HG02759 (cell line): ENCODE results near the gene RERE.
"Not testable (repeated sequence)": the region's sequence is repeated elsewhere in the genome, so short reads cannot be mapped to it uniquely, and the experiment has no call there.

Experiments used
- ATAC-seq: cut with Tn5 transposase; IDR thresholded peaks from one replicate; pipeline ENCODE4 v1.9.1; 2021; ENCODE audit warnings: mild to moderate bottlenecking, moderate library complexity; ENCODE audit not compliant: unreplicated experiment

RERE gene

DNA sequence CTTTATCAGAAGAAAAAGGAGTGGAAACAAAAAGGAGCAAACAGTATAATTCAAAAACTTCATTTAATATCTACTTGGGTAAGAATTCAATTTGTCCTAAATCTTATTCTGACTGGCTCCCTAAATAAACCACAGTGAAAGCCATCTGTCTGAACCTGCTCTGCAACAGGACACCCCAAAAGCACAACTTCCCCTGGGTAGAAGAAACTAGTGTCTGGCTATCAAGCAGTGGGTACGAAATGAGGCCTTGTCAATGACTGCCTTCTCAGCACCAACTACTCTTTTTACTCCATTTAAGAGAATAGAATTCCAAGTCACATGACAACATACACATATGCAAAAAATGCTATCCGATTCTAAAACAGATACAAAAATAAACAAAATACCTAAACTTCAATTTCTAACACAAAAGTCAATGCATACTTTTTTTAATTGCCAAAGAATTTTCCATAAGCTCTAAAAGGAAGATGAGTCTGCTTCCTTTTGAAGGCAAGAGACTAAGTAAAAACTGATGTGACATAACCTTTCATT, 292.7 kb downstream of the RERE start:
- no peak for ATAC-seq

DNA sequence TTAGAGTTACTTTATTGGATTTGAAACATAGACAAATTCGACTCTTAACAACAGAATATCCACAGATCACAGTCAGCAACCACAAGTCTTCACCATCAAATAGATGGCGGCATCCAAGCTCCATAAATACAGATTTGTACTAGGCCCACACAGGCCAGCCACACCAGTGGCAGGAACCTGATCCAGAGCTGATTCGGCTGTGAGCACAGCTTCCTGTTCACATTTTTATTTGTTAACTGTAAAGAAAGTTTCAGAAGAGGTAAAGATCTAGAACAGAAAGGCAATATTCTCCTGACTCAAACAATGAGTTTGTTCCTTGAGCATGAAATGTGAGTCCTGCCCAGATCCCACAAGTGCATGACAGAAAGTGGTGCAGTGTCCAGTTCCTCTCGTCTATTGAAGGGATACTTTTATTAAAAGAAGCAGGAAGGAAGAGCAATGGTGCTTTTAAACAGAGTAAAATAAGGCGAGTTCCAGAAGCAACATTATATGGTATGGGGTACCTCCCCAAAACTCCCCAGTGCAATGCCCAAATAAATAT, 293.7 kb downstream of the RERE start:
- ATAC-seq = no peak

DNA sequence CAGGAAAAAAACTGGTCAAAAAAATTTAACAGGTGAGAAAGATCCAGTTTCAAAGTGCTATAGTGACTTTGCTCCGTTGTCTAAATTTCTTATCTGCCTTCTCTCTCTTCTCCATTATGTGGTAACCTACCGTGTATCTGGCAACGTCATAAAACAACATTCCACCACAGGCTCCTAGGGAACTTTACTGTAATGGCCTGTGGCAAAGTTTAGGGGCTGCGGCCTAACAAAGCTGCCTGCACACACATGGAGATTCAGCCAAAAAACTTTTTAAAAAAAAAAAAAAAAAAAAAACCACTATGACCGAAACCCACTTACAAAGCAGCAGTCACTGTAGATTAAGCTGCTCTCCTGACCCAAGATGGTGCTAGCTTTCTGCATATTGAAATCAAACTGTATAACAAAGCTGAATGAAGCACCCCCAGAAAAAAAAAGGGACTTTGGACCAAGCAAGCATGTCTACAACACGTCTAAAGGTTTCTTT, 296.9 kb downstream of the RERE start:
- ATAC-seq = no peak

DNA sequence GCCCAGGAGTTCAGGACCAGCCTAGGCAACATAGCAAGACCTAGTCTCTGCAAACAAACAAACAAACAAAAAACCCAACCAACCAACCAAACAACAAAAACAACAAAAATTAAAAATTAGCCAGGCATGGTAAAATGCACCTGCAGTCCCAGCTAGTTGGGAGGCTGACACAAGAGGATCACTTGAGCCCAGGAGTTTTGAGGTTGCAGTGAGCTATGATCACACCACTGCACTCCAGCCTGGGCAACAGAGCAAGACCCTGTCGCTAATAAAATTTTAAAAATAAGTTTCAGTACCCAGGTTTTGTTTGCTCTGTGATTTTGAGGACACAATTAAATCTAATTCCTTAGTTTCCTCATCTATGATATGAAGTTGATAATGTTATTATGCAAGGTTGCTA, 298.3 kb downstream of the RERE start:
- ATAC-seq = no peak

DNA sequence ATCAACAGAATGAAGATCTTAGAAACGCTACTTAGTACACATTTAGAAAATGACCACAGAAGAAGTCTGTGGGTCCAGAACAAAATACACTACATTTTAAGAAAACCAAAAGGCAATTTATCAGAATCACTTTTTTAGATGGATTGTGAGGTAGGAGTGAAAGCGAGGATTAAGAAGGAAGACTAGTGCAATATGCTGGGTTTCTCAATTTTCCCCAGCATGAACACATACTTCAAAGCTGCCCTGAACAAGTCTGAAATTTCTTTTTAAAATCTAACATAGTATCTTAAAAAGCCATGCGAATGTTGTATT, 299.0 kb downstream of the RERE start:
- no peak for ATAC-seq

DNA sequence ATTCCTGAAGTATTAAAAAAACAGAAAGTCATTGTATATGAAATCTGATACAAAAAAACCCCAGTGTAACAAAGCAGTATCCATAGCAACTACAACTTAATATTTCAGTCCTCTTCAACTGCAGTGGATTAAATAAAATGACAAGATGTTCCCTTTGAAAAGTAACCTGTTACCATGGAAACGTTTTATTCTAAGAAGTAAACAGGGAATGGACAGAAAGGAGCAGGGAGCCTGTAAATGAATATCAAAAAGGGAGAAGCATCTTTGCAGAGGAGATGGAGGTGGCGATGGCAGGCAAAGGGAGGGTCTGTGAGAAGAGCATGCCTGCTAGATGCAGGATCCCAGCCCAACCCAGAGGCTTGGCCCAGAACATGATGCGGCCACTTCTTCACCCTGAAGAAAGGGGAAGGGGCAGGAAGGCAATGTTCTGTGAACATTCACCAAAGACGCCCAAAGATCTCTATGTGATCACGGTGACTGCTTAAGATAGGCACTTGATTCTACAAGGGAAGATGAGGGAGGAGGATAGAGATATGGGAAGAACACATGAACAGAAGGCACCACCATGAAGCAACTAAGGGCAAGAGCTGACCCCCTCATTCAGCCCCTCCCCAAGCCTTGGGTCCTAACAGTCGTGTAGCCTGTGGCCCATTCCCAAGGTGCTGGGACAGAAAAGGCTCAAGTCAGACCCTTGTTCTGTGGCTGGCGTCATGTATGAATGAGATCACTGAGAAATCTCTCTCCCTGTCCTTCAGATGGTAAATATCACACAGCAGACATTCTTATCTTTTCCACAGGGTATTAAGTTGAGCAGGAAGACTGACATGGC, 299.6 kb downstream of the RERE start:
- no peak for ATAC-seq

DNA sequence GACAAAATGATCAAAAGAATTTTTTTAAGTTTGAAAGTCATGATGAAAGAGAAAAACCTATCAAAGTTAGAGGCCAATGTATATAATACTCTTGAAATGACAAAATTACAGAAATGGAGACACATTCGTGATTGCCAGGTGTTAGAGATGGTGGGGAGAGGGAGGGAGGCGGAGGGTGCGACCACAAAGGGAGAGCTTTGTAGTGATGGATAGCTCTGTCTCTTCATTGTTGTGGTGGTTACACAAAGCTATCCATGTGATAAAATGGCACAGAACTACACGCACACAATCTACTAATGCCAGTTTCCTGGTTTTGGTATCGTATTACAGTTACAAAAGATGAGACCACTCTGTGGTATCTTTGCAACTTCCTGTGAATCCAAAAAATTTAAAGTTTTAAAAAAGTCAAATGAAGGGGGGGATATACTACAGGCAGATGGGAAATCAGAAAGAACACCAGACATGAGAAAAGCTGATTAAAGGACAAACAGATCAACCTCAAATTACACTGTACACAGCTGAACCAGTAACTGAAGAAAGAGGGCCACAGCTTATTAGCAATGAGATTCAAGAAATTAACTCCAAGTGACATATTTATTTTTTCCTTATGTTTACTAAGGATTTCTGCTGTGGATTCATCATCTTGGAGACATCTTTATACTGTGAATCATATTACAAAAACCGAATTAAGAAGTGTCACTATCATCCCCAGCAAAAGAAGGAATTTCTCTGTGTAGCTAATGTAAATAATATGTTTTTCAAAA, 300.5 kb downstream of the RERE start:
- no peak for ATAC-seq

DNA sequence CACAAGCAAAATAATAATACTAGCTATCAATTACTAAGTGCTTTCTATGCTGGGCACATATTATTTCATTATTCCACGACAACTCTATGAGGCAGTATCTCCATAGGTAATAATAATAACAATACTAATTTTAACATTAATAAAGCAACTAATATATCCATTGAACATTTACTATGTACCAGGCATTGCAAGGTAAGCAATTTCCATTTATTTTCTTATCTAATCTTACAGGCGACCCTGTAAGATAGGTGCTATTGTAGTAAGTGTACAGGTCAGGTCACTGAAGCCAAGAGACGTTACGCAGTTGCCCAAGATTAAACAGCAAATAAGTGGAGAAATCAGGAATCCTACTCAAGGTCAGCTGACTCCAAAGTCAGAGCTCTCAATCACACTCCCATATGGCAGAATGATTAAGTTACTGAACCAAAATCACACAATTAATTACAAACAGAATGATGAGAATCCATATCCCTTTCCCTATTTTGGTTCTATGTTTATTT, 301.1 kb downstream of the RERE start:
- ATAC-seq = no peak

DNA sequence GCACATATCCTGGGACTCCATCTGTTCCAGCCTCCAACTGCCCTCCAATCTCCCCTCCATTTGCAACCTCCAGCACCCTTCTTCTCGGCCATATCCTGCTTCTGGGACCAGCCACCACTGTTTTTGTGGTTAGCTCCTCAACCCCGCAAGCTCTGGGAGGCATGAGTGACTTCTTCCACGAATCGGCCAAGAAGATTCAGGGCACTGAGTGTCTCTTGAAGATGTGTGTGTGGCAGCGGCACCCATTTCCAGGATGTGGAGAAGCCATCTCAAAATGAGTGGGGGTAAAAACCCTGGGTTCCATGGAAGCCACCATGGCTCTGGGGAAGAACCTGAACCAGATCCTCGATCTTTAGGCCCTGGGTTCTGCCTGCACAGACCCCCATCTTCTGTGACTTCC, 304.9 kb downstream of the RERE start:
- ATAC-seq = no peak

DNA sequence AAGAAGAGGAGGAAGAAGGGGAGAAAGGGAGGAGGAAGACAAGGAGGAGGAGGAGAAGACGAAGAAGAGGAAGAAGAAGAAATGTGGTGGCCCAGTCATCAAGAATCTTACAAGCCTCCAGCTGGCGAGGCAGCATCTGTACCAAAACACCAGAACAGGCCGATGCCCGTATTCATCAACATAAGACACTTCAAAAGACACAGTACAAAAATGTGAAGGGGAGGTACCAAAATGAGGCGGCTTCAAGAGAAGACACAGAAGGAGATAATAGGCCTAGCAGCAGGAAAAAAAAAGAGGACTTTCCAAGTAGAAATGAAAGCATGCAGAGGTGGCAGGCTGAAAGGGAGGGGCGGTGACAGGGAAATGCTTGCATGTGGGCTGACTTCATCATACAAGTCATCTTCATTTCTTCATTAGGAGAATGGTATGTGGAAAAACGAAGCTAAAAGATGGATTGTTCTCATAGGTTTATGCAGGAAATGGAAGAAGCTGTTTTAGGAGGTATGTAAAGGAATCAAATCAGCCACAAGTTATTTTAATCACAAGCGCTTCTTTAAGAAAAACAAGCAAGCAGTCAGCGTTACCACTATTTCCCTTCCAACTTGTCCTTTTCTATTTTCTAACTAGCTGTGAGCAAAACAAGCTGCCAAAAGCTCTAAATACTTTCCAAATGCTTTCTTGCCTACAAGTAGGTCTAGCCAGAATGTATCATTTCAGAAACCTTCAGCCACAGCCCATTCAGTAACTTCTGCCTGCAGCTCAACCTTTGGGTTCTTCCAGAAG, 307.2 kb downstream of the RERE start:
- ATAC-seq = no peak

DNA sequence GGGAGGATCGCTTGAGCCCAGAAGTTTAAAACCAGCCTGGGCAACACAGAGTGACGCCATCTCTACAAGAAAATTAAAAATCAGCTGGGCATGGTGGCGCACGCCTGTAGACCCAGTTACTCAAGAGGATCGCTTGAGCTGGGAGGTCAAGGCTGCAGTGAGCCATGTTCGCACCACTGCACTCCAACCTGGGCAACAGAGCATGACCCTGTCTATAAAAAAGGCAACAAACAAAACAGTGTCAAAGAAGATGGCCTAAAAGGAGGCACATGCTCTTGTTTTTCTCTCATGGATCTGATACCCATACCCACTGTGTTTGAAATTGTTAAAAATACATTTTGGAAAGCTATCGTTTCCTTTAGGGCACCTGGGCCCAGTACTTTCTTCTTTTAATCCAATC, 307.9 kb downstream of the RERE start:
- ATAC-seq = no peak

DNA sequence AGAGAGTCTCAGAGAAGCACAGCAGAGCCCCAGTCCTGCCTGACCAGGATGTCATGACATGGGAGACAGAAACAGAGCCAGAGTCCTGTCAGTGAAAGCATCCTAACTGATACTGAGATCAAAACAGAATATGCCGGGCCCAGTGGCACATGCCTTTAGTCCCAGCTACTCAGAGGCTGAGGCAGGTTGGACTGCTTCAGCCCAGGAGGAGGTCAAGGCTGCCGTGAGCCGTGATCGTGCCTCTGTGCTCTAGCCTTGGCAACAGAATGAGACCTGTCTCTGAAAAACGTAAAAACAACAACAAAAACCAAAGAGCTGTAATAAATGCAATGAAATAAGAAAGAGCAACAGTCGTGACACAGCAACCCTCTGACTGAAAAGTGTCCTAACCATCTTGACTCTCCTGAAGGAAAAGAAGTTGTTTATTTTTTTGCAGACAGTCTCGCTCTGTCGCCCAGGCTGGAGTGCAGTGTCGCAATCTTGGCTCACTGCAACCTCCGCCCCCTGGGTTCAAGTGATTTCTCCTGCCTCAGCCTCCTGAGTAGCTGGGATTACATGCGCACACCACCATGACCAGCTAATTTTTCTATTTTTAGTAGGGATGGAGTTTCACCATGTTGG, 310.3 kb downstream of the RERE start:
- ATAC-seq = no peak

DNA sequence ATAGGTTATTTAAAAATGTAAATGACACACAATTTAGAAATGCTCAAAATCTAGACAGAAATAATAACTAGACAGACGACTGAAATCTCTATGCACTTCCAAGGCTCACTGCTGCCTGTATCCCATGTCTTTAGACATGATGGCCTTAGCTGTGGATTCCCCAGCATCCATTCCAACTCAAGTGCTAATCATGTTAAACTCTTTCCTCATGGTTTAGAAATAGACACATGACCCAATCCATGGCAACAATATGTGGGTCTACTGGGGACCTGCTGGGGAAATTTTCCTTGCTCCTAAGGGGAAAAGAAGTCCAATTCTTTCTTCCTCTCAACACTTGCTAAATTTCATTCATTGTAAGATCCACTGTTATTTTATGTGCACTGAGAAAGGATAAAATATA, 311.0 kb downstream of the RERE start:
- ATAC-seq = no peak

DNA sequence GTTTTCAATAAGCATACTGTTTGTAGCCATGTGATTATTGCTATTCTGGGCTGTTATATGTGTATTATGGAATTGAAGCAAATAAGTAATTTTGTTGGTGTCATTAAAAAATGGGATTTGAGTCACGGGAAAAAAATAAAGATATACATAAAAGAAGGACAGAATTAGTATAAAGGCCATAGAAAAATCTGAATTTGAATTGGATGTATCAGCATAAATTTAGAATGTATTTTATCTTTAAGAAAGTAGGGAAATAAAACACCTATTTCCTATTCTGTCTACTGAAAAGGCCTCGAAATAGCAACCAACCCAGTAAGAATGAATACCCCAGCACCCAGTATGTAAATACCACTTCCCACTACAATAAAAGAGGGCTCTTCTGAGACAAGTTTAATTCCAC, 313.6 kb downstream of the RERE start:
- no peak for ATAC-seq

DNA sequence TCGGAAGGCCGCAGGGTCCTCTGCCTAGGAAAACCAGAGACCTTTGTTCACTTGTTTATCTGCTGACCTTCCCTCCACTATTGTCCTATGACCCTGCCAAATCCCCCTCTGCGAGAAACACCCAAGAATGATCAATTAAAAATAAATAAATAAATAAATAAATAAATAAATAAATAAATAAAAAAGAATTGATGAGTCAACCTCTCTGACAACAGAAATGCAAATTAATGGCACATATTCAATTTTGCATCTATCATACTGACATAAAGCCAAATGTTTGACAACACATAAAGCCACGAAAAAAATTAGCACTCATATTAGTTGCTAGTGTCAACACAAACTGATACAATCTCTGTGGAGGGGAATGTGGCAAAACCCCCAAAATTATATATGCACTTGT, 314.5 kb downstream of the RERE start:
- not testable (repeated sequence) for ATAC-seq

DNA sequence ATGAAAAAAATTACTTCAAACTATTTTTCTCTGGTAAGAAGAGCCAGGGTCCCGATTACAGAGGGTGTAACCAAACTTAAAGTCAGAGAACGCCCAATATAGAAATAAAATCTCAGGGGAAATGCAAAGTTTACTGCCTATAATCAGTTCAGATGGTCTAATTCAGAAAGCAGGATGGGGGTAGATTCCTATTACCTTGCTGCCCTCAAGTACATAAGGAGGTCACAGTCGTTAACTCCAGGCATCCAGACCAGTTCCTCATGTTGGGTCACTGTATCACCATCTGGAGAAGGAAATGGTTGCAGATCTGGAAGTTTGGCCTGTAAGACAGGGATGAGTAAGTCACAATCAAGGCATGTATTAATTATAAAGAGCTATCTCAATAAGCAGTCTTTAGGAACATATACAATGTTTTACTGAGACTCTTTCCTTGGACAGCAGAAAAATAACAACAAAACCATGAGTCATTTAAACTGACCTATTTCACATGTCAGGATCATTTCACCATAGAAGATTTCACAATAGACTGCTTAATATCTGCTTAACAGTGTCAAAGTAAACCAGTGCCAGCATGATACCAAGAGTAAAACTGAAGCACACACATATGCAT, 320.1 kb downstream of the RERE start:
- ATAC-seq = no peak

DNA sequence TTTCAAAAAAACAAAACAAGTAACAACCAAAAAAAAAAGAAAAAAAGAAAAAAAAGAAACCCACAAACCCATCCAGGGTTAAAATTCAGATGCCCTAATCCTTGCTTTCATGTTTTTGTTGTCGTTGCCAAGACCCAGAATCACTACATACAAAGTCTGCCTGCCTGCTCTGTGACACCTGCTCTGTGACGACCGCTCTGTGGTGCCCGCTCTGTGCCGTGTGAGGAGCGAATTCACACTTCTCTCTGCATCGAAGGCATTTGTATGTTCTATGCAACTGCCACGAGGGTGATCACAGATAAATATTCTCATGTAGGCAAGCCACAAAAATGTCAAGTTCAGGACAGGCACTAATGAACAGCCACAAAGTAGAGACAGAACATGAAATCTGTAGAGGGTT, 321.0 kb downstream of the RERE start:
- ATAC-seq = no peak

DNA sequence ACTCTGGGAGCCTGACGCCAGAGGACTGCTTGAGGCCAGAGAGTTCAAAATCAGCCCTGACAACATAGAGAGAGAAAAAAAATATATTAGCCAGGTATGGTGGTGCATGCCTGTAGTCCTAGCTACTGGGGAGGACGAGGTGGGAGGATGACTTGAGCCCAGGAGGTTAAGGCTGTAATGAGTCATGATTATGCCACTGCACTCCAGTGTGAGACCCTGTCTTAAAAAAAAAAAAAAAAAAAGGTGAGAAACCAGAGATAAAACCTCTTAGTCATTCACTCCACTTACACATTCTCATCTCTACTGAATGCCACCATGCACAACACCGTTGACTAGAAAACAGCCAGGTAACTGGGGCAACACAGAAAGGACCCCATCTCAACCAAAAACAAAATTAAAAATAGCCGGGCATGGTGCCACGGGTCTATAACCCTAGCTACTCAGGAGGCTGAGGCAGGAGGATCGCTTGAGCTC, 321.5 kb downstream of the RERE start:
- ATAC-seq = no peak

DNA sequence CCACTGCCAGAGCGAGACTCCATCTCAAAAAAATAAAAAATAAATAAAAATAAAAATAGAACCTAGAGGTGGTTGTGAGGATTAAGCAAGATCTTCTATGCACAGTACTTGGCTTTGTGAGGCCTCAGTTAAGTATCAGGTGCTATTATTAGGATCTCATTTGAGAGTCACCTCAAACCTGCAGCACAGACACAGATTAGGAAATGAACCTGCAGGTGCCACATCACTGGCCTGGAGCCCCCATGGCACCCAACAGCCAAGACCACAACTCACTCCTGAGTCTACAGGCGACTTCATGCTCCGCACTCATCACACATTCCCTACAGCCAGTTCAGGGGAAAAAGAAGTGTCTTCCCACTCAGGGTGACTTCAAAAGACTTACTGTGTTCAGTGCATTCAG, 322.8 kb downstream of the RERE start:
- ATAC-seq = no peak
